RWPE2 (cell line): ENCODE measurements around the gene FOXJ3.

Source experiments
- ATAC-seq: fragments of 200-7000 bp; cut with Tn5 transposase; 3 replicates; pipeline ENCODE4 v1.9.1; 2021; ENCODE audit warnings: low read depth
- DNase-seq: peaks from one replicate; pipeline ENCODE4 v3.0.0-alpha.2; 2020; ENCODE audit warnings: low spot score
- H3K27ac ChIP-seq: fragments of 450-650 bp; 2 replicates; pipeline ENCODE4 v1.5.1; 2017; ENCODE audit warnings: mild to moderate bottlenecking; ENCODE audit not compliant: poor library complexity, severe bottlenecking
- H3K27me3 ChIP-seq: fragments of 250-450 bp; sonication (Bioruptor Pico); 2 replicates; pipeline ENCODE4 v1.5.1; 2021; ENCODE audit warnings: mild to moderate bottlenecking, moderate library complexity; ENCODE audit not compliant: insufficient read depth, poor library complexity, severe bottlenecking
- H3K36me3 ChIP-seq: fragments of 250-450 bp; sonication (Bioruptor Pico); 2 replicates; pipeline ENCODE4 v1.5.1; 2020; ENCODE audit warnings: low read depth, mild to moderate bottlenecking, moderate library complexity
- H3K4me1 ChIP-seq: fragments of 250-450 bp; sonication (Bioruptor Pico); 2 replicates; pipeline ENCODE4 v1.5.1; 2021; ENCODE audit warnings: mild to moderate bottlenecking, moderate library complexity; ENCODE audit not compliant: insufficient read depth, poor library complexity, severe bottlenecking
- H3K4me3 ChIP-seq: fragments of 250-450 bp; sonication (Bioruptor Pico); 2 replicates; pipeline ENCODE4 v1.5.1; 2021; ENCODE audit warnings: mild to moderate bottlenecking, moderate library complexity; ENCODE audit not compliant: severe bottlenecking
- H3K9me3 ChIP-seq: fragments of 250-450 bp; sonication (Bioruptor Pico); 2 replicates; pipeline ENCODE4 v1.5.1; 2021; ENCODE audit warnings: mild to moderate bottlenecking, moderate library complexity; ENCODE audit not compliant: severe bottlenecking
- TF ChIP-seq, protein P1 (sequence below): fragments of 450-650 bp; IDR thresholded peaks from one replicate; pipeline ENCODE4 v1.5.1; 2017; ENCODE audit warnings: mild to moderate bottlenecking, moderate library complexity; ENCODE audit not compliant: poor library complexity, severe bottlenecking

FOXJ3 gene

DNA sequence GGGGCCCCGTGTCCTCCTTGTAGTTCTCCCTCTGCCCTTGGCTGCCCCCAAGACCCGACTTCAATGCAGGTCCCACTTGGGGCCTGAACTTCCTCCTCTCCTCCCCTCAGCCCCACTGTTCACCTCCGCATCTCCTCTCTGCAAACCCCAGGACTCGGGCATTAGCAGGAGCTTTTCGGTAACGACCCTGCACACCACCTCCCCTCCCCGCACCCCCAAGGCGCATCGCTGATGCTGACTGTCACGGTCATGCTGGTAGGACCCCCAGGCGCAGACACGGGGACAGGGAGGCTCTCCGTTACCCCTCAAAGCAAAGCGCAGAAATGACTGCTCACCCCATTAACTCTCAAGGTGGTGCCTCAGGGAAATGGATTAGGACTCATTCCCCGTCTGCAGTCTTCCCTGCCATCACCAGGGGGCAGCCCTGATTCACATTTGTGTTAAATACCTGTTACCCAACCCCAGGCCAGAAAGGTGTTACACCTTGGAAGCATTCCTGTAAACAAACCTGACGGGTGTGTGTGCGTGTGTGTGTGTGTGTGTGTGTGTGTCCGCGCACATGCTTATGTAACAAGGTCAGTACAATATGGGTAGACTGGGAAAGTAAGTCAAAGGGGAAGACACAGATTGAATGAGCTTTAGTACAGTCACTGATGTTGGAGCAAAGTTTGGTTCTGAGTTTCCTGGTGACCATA is 188.3 kb downstream of the FOXJ3 start:
- Histone ChIP-seq H3K27ac (no peak overlapping the region), H3K9me3 (no peaks in the 10 kb centered on the region), H3K36me3 (no peaks in the 10 kb centered on the region), H3K27me3 (no peaks in the 10 kb centered on the region), H3K4me3 (no peak overlapping the region), H3K4me1 (peaks cover 3% of the 10 kb centered on the region)
- DNase-seq (peak; percentile 73), ATAC-seq (peak; percentile 88)
- TF ChIP-seq, protein P1, sequence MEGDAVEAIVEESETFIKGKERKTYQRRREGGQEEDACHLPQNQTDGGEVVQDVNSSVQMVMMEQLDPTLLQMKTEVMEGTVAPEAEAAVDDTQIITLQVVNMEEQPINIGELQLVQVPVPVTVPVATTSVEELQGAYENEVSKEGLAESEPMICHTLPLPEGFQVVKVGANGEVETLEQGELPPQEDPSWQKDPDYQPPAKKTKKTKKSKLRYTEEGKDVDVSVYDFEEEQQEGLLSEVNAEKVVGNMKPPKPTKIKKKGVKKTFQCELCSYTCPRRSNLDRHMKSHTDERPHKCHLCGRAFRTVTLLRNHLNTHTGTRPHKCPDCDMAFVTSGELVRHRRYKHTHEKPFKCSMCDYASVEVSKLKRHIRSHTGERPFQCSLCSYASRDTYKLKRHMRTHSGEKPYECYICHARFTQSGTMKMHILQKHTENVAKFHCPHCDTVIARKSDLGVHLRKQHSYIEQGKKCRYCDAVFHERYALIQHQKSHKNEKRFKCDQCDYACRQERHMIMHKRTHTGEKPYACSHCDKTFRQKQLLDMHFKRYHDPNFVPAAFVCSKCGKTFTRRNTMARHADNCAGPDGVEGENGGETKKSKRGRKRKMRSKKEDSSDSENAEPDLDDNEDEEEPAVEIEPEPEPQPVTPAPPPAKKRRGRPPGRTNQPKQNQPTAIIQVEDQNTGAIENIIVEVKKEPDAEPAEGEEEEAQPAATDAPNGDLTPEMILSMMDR: peak; percentile 93

DNA sequence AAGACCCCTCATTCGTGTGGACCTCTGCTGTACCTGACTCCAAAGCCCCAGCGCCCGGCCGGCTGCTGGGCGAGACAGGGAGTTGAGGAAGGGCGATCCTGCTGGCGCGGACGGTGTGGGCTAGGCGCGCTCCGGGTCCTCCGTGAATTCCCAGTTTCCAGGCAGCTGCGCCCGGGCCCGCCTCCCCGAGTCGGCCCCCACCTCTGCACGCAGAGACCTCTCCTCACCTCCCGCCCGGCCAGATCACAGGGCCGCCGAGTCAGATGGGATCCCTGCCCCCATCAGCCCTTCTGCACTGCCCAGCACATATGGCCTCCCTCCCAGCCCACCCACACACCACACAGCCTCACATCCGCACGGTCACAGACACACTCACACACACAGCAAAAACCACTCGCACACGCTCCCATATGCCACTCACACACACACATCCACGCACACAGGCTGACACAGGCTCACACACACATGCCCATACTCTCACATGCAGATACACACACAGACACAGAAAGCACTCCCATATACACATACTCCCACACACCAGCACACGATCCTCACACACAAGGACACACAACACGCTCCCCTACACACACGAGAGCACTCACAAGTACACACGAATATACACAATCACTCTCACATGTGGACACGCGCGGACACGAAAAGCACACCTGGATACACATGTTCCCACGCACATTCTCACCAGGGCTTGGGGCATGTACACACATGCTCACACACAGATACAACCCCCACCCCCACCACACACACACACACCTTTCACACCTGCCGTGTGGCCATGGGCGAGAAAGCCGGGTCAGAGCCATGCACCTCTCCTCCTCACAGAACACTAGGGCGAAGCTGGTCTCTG is 189.0 kb downstream of the FOXJ3 start:
- Histone ChIP-seq H3K4me3 (no peak overlapping the region), H3K36me3 (no peaks in the 10 kb centered on the region), H3K27ac (no peak overlapping the region), H3K27me3 (no peaks in the 10 kb centered on the region), H3K9me3 (no peaks in the 10 kb centered on the region), H3K4me1 (peaks cover 3% of the 10 kb centered on the region)
- peak; percentile 45 for DNase-seq
- TF ChIP-seq, protein P1: no peak
- ATAC-seq: no peak

DNA sequence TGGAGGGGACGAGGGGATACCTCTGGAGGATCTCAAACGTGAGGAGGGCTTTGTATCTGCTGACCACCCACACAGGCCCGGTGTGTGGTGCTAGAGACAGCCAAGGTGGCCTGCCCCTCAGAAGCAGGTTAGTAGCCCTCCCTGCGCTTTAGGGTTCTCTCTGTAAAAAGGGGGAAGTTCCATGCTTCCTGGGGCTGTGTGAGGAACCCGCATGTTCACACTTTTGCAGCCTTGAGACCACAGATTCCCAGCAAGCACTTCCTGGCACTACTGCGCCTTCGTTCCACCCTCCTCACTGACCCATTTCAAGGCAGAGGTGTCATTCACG is 189.7 kb downstream of the FOXJ3 start:
- H3K27me3 ChIP-seq: no peaks in the 10 kb centered on the region
- DNase-seq: no peak
- TF ChIP-seq, protein P1: no peak
- no peak overlapping the region for H3K27ac ChIP-seq
- H3K4me3 ChIP-seq: no peak overlapping the region
- no peaks in the 10 kb centered on the region for H3K36me3 ChIP-seq
- peaks cover 3% of the 10 kb centered on the region for H3K4me1 ChIP-seq
- H3K9me3 ChIP-seq: no peaks in the 10 kb centered on the region
- no peak for ATAC-seq

DNA sequence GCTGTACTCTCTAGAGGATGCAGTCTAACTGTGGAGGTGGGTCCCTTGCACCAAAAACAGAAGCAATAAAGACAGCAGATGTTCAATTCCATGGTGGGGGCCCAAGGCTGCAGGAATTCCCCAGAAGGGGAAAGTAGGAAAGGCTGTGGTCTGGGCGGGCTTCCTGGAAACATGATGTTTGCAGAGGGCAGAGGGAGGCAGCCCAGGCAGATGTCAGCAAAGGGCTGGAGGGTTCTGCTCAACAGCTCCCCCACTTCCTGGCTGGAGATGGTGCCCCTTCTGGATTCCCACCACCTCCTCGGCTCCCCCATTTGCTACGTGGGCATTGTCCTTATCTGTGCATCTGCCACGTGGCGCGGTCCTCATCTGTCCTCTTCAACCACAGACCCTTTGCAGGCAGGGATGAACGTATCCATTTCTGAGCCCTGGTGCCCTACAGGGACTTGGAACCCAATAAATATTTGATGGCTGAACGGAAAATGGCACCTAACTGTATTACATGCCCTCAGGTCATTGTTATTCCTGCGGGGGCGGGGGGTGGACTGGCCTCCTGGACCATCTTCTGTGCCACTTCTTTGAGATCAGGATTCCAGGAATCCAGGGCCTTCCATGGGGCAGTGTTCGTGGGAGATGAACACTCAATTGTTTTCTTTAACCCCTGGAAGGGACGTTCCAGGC is 190.2 kb downstream of the FOXJ3 start:
- DNase-seq (no peak), ATAC-seq (no peak)
- Histone ChIP-seq H3K36me3 (no peaks in the 10 kb centered on the region), H3K9me3 (no peaks in the 10 kb centered on the region), H3K4me1 (peaks cover 3% of the 10 kb centered on the region), H3K27ac (no peak overlapping the region), H3K27me3 (no peaks in the 10 kb centered on the region), H3K4me3 (no peak overlapping the region)
- TF ChIP-seq, protein P1: no peak
